Measurements from ENCODE around the gene MATN1. TPM values are rescaled to one million over a fixed set of nuclear protein-coding genes. Genes with fewer than 3 reads are reported as not detected.

The MATN1 gene
- total and polyA plus RNA-seq, 2 experiments from 2014 or later: 0.36 to 1.4 TPM

- no peaks in the 10 kb centered on the region for H3K9me3 ChIP-seq (ENCODE audit: low read depth)
- no peak overlapping the region for H3K27ac ChIP-seq
- H3K4me3 ChIP-seq: no peak overlapping the region
- H3K27me3 ChIP-seq: no peaks in the 10 kb centered on the region
- H3K36me3 ChIP-seq: no peaks in the 10 kb centered on the region
- TF ChIP-seq, protein P1, sequence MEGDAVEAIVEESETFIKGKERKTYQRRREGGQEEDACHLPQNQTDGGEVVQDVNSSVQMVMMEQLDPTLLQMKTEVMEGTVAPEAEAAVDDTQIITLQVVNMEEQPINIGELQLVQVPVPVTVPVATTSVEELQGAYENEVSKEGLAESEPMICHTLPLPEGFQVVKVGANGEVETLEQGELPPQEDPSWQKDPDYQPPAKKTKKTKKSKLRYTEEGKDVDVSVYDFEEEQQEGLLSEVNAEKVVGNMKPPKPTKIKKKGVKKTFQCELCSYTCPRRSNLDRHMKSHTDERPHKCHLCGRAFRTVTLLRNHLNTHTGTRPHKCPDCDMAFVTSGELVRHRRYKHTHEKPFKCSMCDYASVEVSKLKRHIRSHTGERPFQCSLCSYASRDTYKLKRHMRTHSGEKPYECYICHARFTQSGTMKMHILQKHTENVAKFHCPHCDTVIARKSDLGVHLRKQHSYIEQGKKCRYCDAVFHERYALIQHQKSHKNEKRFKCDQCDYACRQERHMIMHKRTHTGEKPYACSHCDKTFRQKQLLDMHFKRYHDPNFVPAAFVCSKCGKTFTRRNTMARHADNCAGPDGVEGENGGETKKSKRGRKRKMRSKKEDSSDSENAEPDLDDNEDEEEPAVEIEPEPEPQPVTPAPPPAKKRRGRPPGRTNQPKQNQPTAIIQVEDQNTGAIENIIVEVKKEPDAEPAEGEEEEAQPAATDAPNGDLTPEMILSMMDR (IDR thresholded peaks at IDR 0.05; ENCODE audit: low read depth, low read length): no peak
- DNase-seq (ENCODE audit: low read depth in 1 of 2, low spot score in 1 of 2): no peak
- peaks cover 6% of the 10 kb centered on the region for H3K4me1 ChIP-seq (ENCODE audit: low read depth)
Measured at GRCh38 chr1:30681782-30682181, 41.6 kb downstream of the MATN1 start.

GRCh38 chr1:30680879-30681278 is 42.5 kb downstream of the MATN1 start:
- Histone ChIP-seq H3K4me3 (no peak overlapping the region), H3K27ac (no peak overlapping the region), H3K36me3 (no peaks in the 10 kb centered on the region), H3K4me1 (ENCODE audit: low read depth) (no peaks in the 10 kb centered on the region), H3K9me3 (ENCODE audit: low read depth) (no peaks in the 10 kb centered on the region), H3K27me3 (no peaks in the 10 kb centered on the region)
- TF ChIP-seq, protein P1 (IDR thresholded peaks at IDR 0.05; ENCODE audit: low read depth, low read length): no peak
- DNase-seq (ENCODE audit: low read depth in 1 of 2, low spot score in 1 of 2): no peak

DNA sequence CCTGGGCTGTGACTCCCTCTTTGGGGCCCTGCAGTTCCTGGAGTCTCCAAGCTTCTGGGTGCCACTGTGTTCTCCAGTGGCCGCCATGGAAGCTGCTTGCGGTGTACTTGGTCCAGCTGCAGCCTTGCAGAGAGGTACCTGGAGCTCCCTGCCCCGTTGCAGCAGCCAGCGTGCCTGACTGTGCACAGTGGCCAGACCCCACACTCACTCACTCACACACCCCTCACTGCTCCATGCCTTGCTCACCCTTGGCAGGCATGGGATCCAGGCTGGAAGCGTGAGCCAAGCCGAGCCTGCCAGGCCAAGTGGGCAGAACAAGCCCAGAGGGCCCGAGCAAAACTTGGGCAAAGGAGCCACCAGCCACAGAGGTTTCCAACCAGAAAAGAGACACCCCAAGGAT is 43.0 kb downstream of the MATN1 start:
- no peak overlapping the region for H3K27ac ChIP-seq
- DNase-seq (ENCODE audit: low read depth in 1 of 2, low spot score in 1 of 2): no peak
- no peak overlapping the region for H3K4me3 ChIP-seq
- H3K4me1 ChIP-seq (ENCODE audit: low read depth): no peaks in the 10 kb centered on the region
- no peaks in the 10 kb centered on the region for H3K36me3 ChIP-seq
- TF ChIP-seq, protein P1 (IDR thresholded peaks at IDR 0.05; ENCODE audit: low read depth, low read length): no peak
- no peaks in the 10 kb centered on the region for H3K27me3 ChIP-seq
- H3K9me3 ChIP-seq (ENCODE audit: low read depth): no peaks in the 10 kb centered on the region

GRCh38 chr1:30679976-30680305 is 43.4 kb downstream of the MATN1 start:
- no peaks in the 10 kb centered on the region for H3K36me3 ChIP-seq
- no peaks in the 10 kb centered on the region for H3K9me3 ChIP-seq (ENCODE audit: low read depth)
- no peak for DNase-seq (ENCODE audit: low read depth in 1 of 2, low spot score in 1 of 2)
- H3K4me3 ChIP-seq: no peak overlapping the region
- TF ChIP-seq, protein P1 (IDR thresholded peaks at IDR 0.05; ENCODE audit: low read depth, low read length): no peak
- no peak overlapping the region for H3K27ac ChIP-seq
- H3K27me3 ChIP-seq: no peaks in the 10 kb centered on the region
- no peaks in the 10 kb centered on the region for H3K4me1 ChIP-seq (ENCODE audit: low read depth)

DNA sequence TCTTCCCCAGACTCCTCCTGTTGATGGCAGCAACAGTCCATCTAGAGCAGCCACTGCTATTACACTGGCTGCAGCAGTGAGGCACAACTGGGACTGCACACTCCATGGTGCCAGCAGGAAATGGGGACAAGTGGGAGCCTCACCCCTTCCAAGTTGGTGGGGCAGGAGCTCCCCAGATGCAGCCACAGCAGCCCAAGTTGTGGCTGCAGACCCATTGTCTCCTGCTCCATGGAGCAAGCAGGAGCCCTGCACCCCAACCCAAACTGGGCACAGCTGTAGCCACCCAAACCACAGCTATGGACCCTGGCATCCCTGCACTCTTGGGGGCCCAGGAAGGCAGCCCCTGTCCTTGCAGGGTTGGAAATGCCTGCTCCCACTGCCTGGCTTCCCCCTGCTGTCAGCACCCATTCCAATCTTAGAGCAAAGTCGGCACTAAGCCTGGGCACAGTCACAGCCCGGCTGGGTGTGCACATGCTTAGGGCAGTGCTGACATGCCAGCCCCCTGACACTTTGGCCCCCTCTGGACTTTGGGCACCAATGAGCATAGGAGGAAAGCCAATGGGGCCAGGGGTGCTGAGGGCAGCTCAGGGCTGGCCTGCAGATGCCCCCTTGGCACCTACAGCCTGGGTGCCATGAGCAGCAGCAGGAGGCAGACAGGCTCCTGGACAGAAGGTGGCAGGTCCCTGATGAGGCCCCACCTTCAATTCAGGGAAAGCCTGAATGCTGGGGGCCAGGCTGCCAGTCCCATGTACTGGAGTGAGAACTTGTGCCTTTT is 44.0 kb downstream of the MATN1 start:
- DNase-seq (ENCODE audit: low read depth in 1 of 2, low spot score in 1 of 2): no peak

More for the DNA sequence above, 44.0 kb downstream of the MATN1 start:
- H3K27me3 ChIP-seq: no peaks in the 10 kb centered on the region
- H3K36me3 ChIP-seq: no peaks in the 10 kb centered on the region
- TF ChIP-seq, protein P1 (IDR thresholded peaks at IDR 0.05; ENCODE audit: low read depth, low read length): no peak
- no peak overlapping the region for H3K27ac ChIP-seq
- H3K4me1 ChIP-seq (ENCODE audit: low read depth): no peaks in the 10 kb centered on the region
- no peaks in the 10 kb centered on the region for H3K9me3 ChIP-seq (ENCODE audit: low read depth)
- H3K4me3 ChIP-seq: no peak overlapping the region
